ENCODE results near the gene PRKD2.
"Not testable (repeated sequence)": the region's sequence is repeated elsewhere in the genome, so short reads cannot be mapped to it uniquely, and the experiment has no call there.

Gene PRKD2

DNA sequence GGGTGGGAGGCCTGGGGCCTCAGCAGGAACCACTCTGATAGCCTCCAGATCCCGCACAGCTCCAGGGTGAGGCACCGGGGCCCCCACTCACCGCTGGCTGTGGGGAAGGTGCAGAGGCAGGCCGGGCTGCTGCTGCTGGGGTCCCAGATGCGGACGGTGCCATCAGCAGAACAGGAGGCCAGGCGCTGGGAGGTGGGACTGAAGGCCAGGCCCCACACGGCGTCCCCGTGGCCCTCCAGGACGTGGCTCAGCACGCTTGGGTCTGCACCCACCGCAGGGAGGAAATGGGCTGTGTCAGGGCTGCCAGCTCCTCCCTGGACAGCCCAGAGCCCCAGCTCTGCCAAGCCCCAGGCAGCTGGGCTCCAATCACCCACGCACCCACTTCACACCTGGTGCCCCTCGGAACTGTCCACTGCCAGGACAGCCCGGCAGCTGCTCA, 6.1 kb upstream of the PRKD2 start:
- DNase-seq = no peak

GRCh38 chr19:46722421-46723022, 5.6 kb upstream of the PRKD2 start:
- no peak for DNase-seq

GRCh38 chr19:46722004-46722380, 5.1 kb upstream of the PRKD2 start:
- DNase-seq = no peak

- no peak for DNase-seq
Observed at GRCh38 chr19:46721269-46722003, 4.5 kb upstream of the PRKD2 start.

DNA sequence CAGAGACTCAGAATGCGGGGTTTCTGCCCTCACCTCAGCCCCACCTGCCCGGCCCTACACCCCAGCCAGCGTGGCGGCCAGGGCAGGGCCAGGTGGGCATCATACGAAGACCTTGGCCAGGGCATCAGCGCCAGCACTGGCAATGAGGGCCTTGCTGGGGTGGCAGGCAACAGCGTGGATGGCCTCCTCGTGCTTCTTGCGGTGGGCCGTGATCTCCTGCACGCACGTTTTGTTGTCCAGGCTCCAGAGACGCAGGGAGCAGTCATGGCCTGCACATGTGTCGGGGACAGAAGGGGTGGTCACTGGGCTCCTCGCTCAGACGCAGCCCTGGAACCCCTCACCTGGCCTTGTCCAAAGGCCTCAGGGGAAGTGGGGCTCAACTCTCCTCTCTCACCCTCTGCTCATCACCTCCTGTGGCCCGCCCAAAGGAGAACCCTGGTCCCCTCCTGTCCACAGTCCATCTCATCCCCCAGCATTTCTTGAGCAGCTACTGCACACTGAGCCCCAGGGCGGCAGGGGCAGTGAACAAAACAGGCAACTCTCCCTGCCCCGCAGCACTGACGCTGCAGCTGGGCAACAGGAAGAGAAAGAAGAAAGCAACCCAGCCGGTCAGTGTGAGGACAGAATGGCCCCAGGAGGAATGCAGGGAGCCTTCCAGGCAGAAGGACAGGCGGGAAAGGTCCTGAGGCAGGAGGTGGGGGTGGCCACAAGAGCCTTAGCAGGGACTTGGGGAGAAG, 3.8 kb upstream of the PRKD2 start:
- DNase-seq = no peak

DNA sequence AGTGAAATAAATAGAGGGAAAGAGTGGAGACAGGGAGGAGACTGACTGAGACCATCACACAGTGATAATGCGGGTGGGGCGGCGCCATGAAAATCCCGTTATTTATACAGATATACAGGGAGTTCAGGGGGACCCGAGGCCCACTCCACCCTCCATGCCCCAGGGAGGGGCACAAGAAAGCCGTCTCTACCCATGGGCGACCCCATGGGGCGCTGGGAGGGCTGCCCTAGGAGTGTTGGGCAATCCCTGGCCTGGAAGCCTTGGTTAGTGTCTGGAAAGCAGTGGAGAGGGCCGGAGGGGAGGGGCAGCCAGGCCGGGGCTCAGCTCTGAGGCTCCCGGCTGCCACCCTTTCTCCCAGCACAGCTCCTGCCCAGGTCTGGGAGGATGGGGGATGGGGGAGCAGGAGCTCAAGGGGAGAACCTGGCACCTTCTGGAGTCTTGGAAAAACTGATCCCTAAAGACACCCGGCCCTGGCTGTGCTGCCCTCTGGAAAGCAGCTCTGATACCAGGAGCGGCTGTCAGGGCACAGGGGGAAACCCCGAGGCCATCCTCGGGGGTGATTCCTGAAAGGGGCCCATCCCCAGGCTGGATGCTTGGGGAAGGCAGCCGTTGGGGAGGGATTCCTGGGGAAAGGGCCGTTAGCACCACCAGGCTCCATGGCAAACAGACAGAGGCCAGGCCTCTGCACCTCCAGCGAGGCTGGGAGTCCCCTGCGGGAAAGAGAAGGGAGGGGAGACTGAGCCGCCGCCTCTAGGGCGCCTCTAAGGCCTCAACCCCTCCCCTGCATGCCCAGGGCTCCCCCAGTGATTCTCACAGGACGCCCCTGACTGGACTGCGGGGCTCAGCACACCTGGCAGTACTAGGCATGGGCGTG, 3.0 kb upstream of the PRKD2 start:
- no peak for DNase-seq

GRCh38 chr19:46718934-46719622, 2.2 kb upstream of the PRKD2 start:
- no peak for DNase-seq

DNA sequence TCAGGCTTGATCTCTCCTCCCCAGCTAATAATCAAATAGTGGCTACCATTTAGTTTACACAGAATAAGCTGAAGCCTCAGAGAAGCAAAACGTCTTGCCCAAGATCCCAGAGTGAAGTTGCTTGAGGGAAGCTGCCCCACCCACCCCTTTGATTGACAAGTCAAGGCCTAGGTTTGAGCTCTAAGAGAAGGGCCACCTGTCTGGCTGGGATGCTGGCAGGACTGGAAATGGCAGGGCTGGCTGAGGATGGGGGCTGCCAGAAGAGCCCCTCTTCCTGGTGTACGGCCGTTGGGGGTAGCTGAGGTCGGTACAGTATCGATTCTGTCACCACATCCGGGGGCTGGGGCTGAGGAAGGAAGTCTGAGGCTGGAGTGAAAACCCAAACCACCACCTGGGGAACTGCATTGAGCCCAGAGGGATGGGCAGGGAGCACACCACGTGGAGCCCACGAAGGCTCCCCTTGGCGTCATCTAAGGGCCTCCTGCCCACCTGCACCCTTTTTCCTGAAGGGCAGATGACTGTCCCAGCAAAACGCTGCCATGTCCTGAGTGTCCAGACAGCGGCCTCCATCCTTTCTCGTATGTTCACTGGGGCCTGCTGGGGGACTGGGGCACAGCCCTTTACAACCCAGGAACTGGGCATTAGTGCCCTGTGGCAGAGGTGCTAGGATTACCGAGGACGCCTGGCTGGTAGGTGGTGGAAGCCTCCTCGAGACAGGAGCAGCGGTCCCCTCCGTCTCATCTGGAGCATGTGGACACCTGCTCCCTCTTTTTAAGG, 1.4 kb upstream of the PRKD2 start:
- no peak for DNase-seq

- no peak for DNase-seq
Observed at GRCh38 chr19:46717716-46718143, 816 bp upstream of the PRKD2 start.

DNA sequence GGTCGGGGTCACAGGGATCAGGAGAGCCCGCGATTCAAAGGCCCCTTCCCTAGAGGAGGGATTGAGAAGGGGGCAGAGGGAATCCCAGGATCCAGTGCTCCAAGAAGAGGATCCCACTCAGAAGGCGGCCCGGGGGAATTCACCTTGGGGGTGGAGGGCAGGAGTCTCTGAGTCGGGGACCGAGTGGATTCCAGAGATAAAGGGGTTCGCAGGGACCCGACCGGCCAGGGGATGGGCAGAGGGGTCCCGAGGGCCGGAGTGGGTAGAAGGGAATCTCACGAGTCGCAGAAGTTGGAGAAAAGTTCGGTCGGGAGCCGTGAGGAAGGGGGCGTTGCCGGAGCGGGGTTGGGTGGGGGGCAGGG, 261 bp downstream of the PRKD2 start:
- DNase-seq = no peak

DNA sequence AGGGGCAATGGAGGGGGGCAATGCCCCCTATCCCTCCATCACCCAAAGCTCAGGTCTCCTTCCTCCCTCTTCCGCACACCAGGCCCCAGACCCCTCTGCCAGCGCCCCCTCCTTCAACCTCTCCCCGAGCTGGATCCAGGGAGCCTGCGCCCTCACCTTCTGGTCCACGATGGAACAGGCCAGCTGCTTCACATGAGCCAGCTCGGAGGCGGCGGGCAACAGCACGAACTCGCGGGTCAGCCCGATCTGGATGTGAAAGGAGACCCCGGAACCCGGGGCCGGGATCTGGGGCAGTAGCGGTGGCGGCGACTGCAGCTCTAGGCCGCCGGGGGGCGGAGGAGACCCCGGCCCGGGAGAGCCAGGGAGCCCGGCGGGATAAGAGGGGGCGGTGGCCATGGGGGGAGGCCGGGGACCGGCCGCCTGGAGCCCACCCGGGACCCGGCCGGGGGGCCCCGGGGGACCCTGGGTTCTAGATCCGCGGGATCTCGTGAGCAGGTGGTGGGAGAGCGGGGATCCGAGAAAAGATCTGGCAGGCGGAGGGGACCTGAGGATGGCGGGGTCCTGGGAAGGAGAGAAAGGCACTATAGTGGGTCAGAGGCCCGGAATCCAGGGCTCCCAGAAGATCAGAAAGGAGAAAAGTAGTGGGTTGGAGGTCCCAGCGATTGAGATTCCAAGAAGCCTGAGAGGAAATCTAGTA, 791 bp downstream of the PRKD2 start:
- no peak for DNase-seq

DNA sequence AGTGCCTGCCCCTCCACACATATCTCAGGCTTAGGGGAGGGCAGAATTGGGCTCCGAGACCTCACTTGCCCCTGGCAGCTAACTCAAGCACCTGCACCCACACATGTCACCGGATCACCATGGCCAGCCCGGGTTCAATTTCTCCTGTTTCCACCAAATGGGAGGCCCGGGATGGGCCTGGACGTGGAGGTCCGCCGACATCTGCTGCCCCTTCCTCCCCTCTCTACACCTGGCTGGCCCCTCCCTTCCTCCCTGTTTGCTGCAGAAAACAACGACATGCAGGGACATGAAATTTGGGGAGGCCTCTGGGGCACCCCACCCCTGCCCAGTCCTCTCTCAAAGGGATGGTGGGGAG, 1.3 kb downstream of the PRKD2 start:
- no peak for DNase-seq

DNA sequence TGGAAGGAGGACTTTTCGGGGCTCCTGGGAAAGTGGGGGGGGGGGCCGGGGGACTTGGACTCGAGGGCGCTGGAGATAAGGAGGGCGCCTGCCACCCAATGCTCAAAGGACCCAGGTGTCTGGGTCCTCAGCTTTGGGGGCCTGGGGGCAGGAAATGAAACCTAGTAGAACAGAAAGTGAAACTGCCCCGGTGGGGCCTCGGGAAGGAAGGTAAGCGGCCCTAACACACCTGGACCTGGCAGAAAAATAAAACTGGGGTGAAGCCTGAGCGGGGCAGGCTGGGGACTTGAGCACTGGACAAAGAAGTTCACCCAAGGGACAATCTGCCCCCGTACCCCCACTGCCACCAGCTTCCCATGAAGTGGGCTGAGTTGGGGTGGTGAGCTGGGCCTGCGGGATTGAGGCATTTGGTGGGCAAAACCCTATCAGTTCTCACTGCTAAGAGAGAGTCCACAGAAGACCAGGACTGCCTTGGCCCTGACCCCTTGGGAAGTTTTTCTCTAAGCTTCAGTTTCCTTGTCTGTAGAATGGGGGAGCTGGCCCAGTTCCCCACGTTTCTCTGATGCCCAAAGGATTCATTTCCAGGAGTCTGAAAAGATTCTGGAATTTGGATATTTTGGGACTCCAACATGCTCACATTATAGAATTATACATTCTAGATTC, 2.3 kb downstream of the PRKD2 start:
- no peak for DNase-seq

DNA sequence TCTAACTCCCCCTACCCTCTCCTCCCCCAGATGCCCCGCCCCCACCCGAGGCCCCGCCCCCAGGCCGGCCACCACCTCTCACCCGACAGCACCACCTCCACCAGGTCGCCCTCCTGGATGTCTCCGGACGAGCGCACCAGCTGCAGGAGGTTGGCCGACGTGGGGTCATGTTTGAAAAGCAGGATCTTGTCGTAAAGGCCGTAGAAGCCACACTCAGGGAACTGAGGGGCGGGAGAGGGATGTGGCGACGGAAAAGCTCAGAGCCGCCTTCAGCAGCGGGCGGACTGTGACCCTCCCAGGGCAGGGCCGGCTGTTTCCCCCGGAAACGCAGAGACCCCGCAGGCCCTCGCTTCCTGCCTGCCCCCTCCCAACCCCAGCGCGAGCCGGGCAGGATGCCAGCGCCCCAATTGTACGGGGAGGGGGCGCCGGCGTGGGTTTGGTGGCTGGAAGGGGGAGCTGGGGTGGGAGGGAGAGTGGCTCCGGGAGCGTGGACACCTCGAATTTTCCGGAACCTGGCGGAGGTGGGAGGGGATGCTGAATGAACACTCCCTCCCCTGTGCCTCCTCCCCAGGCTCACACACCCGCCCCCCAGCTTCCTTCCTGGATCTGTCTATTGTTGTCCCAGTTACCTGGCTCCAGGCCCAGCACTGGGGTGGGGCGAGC, 3.0 kb downstream of the PRKD2 start:
- DNase-seq = no peak

GRCh38 chr19:46712768-46713338, 4.1 kb downstream of the PRKD2 start:
- not testable (repeated sequence) for DNase-seq

- no peak for DNase-seq
Observed at GRCh38 chr19:46710687-46711086, 6.2 kb downstream of the PRKD2 start.

GRCh38 chr19:46704379-46705076, 12.4 kb downstream of the PRKD2 start:
- DNase-seq = no peak

DNA sequence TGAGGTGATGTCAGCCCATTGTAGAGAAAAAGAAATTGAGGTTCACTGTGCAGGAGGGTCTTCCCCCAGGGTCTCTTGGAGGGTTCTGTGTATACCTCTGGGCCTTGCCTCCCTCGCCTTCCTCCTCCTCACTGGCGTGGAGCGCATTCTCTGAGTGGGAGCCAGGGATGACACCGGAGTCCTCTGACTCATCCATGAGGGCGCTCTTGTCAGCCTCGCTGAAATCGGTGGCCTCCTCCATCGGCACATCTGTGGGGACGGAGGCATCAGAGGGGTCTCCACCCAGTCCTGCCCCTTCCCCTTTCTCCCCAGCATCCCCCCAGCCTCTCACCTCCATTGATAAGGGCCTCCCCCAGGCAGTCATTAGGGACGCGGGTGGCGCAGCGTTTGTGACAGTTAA, 16.2 kb downstream of the PRKD2 start:
- no peak for DNase-seq
